Panc1 (cell line): ENCODE data around the gene TRMT61A. TPM values are rescaled to one million over a fixed set of nuclear protein-coding genes. Genes with fewer than 3 reads are reported as not detected.

ENCODE experiments used
- ATAC-seq: fragments of 200-7000 bp; cut with Tn5 transposase; 2 replicates; pipeline ENCODE4 v1.9.1; 2020; ENCODE audit warnings: mild to moderate bottlenecking, moderate library complexity
- BruUV-seq: library from RNA; stranded (reverse); fragments of 400-500 nt; replicated peaks from 2 replicates; lab custom pipeline; 2021; lab: Mats Ljungman, UMichigan
- CTCF ChIA-PET: fragments of 300-600 bp; sonication (Branson Sonifier 250); formaldehyde crosslinking; loops from one replicate; lab custom pipeline; 2022; ENCODE audit warnings: antibody characterized with exemption; lab: Charles Lee
- POLR2A ChIA-PET: fragments of 300-600 bp; sonication (Branson Sonifier 250); formaldehyde crosslinking; loops from one replicate; lab custom pipeline; 2022; ENCODE audit warnings: antibody characterized with exemption; lab: Charles Lee
- DNase-seq: peaks from one replicate; pipeline ENCODE4 v3.0.0-alpha.2; 2010; ENCODE audit warnings: low read depth, low spot score
- H3K27ac ChIP-seq: 2 replicates; pipeline ENCODE4 v1.5.1; 2011; ENCODE audit warnings: mild to moderate bottlenecking, low read length, inconsistent platforms
- H3K27me3 ChIP-seq: fragments of 200-500 bp; sonication (Bioruptor generic); 2 replicates; pipeline ENCODE4 v1.6.0; 2014; ENCODE audit warnings: low read length, inconsistent platforms; ENCODE audit not compliant: control insufficient read depth, insufficient read depth
- H3K36me3 ChIP-seq: fragments of 200-500 bp; sonication (Bioruptor generic); 2 replicates; pipeline ENCODE4 v1.5.1; 2014; ENCODE audit warnings: inconsistent platforms, mild to moderate bottlenecking, low read length, moderate library complexity; ENCODE audit not compliant: control insufficient read depth, insufficient read depth
- H3K4me1 ChIP-seq: 2 replicates; pipeline ENCODE4 v1.5.1; 2011; ENCODE audit warnings: inconsistent platforms, mild to moderate bottlenecking, low read length, moderate library complexity; ENCODE audit not compliant: control insufficient read depth, insufficient read depth
- H3K4me3 ChIP-seq, 2 experiments: 2 replicates each; pipeline ENCODE4 v1.5.1; 2011 to 2012; ENCODE audit warnings: low read depth in 2 of 2, low read length in 2 of 2, mild to moderate bottlenecking in 2 of 2, inconsistent platforms in 1 of 2, moderate library complexity in 1 of 2
- H3K9me3 ChIP-seq: fragments of 200-500 bp; sonication (Bioruptor generic); 2 replicates; pipeline ENCODE4 v1.5.1; 2014; ENCODE audit warnings: low read depth, mild to moderate bottlenecking, inconsistent platforms, low read length, moderate library complexity; ENCODE audit not compliant: control insufficient read depth, insufficient read depth
- CTCF ChIP-seq: fragments of 450-650 bp; IDR thresholded peaks from 2 replicates; pipeline ENCODE4 v1.5.1; 2017; ENCODE audit warnings: mild to moderate bottlenecking
- POLR2AphosphoS5 ChIP-seq: IDR thresholded peaks from 2 replicates; pipeline ENCODE4 v1.6.1; 2012; ENCODE audit warnings: mild to moderate bottlenecking, low read depth, low read length, moderate library complexity
- REST ChIP-seq, 2 experiments: IDR thresholded peaks; 2 replicates each; pipeline ENCODE4 v1.6.1; 2011 to 2012; ENCODE audit warnings: low read depth in 2 of 2, control low read depth in 1 of 2, low read length in 1 of 2, mild to moderate bottlenecking in 1 of 2, moderate library complexity in 1 of 2; ENCODE audit not compliant: insufficient read depth in 1 of 2
- SIN3A ChIP-seq: IDR thresholded peaks from 2 replicates; pipeline ENCODE4 v1.6.1; 2012; ENCODE audit warnings: low read depth, mild to moderate bottlenecking, low read length, moderate library complexity, borderline replicate concordance; ENCODE audit not compliant: insufficient read depth
- TCF7L2 ChIP-seq: IDR thresholded peaks from 2 replicates; pipeline ENCODE4 v1.6.1; 2011; ENCODE audit warnings: mild to moderate bottlenecking, low read depth, low read length, inconsistent platforms
- in situ Hi-C: cut with HindIII; loops from 2 replicates; pipeline ENCODE4 v1.10.0; 2016; ENCODE audit warnings: low sequenced_read_pairs, low pct_unique_long_range_greater_than_20kb
- intact Hi-C: fragments of 100-400 bp; cut with micrococcal nuclease; formaldehyde crosslinking; loops from one replicate; pipeline ENCODE4 v1.10.0; 2022; ENCODE audit not compliant: unreplicated experiment
- total RNA-seq: library from RNA; stranded (reverse); gene quantifications from one replicate; pipeline ENCODE4 v1.2.1, GENCODE V29; 2021; ENCODE audit not compliant: unreplicated experiment

The TRMT61A gene
- total RNA-seq, 1 experiment from 2014 or later: 22.9 TPM

- BruUV-seq: no TSS peak
These were observed 14.9 kb downstream of the TRMT61A start for GRCh38 chr14:103543721-103544387.

More at GRCh38 chr14:103543721-103544387, 14.9 kb downstream of the TRMT61A start:
- no peaks in the 10 kb centered on the region for H3K27me3 ChIP-seq
- in situ Hi-C loops (no loop called here), intact Hi-C loops (no loop called here)
- TF ChIP-seq POLR2AphosphoS5 (no peak), TCF7L2 (no peak), REST (IDR thresholded peaks at IDR 0.05; ENCODE audit: insufficient read depth in 1 of 2, low read depth in 2 of 2, low read length in 1 of 2) (no peak), CTCF (no peak), SIN3A (no peak)
- no peak overlapping the region for H3K4me3 ChIP-seq
- ChIA-PET POLR2A (no interaction called here), CTCF (no interaction called here)
- no peak for DNase-seq
- peaks cover 41% of the 10 kb centered on the region for H3K4me1 ChIP-seq
- H3K36me3 ChIP-seq: no peaks in the 10 kb centered on the region
- H3K27ac ChIP-seq: peak overlapping the region; percentile 80
- H3K9me3 ChIP-seq: no peaks in the 10 kb centered on the region
- ATAC-seq: no peak
